ENCODE data around the gene CNTNAP1.
"Not testable (repeated sequence)": the region's sequence is repeated elsewhere in the genome, so short reads cannot be mapped to it uniquely, and the experiment has no call there.

The CNTNAP1 gene

GRCh38 chr17:42686520-42687128, 4.3 kb downstream of the CNTNAP1 start:
- no peak for DNase-seq

GRCh38 chr17:42687707-42688320, 5.5 kb downstream of the CNTNAP1 start:
- DNase-seq = no peak

DNA sequence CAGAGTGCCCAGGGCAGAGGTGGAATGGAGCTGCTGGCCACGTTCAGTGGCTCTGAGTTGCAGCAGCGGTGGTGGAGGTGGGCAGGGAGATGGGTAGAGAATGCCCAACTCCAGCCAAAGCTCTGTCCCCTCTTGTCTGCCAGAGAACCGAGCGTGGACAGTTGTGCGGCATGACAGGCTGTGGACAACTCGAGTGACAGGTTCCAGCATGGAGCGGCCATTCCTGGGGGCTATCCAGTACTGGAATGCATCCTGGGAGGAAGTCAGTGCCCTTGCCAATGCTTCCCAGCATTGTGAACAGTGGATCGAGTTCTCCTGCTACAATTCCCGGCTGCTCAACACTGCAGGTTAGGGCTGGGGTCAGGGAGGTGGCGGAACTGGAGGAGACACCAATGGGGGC, 8.3 kb downstream of the CNTNAP1 start:
- no peak for DNase-seq

DNA sequence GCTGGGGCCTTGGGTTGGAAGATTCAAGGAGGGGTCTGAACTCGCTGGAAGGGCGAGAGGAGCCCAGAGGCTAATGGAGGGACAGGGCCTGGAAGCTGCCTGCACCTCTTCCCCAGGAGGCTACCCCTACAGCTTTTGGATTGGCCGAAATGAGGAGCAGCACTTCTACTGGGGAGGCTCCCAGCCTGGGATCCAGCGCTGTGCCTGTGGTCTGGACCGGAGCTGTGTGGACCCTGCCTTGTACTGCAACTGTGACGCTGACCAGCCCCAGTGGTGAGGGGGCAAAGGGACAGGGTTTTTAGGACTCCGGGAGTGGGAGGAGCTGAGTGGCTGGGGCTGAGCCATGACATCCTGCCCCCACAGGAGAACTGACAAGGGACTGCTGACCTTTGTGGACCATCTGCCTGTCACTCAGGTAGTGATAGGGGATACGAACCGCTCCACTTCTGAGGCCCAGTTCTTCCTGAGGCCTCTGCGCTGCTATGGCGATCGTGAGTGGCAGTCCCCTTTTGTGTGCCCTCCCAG, 8.8 kb downstream of the CNTNAP1 start:
- DNase-seq = no peak

DNA sequence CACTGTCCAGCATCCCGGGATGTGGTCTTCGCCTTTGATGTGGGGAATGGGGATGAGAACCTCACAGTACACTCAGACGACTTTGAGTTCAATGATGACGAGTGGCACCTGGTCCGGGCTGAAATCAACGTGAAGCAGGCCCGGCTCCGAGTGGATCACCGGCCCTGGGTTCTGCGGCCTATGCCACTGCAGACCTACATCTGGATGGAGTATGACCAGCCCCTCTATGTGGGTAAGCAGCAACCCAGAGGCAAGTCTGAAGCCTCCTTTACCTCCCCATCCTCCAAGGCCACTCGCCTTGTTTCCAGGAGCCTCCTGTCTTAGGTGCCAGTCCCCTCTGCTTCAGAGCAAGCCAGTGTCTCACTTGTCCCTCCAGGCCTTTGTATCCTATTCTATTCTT, 10.2 kb downstream of the CNTNAP1 start:
- no peak for DNase-seq

DNA sequence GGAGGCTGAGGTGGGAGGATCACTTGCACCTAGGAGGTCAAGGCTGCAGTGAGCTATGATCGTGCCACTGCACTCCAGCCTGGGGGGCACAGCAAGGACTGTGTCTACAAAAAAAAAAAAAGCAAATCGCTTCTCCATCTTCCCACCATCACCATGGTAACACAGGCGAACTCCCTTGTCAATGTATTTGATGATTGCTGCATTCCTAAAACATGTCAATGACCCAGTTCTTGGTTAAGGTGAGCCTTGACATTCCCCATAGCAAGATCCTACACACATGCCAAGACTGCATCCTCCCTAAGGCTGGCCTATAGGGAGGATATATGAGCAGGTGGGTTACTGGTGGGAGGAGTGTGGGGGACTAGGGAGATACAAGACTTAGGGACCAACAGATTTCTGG, 12.2 kb downstream of the CNTNAP1 start:
- DNase-seq = no peak

DNA sequence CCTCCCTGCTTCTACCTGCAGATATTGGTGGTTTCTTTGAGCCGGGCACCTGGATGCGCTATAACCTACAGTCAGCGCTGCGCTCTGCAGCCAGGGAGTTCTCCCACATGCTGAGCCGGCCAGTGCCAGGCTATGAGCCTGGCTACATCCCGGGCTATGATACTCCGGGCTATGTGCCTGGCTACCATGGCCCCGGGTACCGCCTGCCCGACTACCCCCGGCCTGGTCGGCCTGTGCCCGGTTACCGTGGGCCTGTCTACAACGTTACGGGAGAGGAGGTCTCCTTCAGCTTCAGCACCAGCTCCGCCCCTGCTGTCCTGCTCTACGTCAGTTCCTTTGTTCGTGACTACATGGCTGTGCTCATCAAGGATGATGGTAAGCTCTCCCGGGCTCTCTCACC, 13.2 kb downstream of the CNTNAP1 start:
- DNase-seq = no peak

- DNase-seq = no peak
Observed at GRCh38 chr17:42697108-42697811, 14.9 kb downstream of the CNTNAP1 start.

- DNase-seq = no peak
Observed at GRCh38 chr17:42698736-42699414, 16.5 kb downstream of the CNTNAP1 start.

GRCh38 chr17:42699415-42699740, 17.0 kb downstream of the CNTNAP1 start:
- no peak for DNase-seq

DNA sequence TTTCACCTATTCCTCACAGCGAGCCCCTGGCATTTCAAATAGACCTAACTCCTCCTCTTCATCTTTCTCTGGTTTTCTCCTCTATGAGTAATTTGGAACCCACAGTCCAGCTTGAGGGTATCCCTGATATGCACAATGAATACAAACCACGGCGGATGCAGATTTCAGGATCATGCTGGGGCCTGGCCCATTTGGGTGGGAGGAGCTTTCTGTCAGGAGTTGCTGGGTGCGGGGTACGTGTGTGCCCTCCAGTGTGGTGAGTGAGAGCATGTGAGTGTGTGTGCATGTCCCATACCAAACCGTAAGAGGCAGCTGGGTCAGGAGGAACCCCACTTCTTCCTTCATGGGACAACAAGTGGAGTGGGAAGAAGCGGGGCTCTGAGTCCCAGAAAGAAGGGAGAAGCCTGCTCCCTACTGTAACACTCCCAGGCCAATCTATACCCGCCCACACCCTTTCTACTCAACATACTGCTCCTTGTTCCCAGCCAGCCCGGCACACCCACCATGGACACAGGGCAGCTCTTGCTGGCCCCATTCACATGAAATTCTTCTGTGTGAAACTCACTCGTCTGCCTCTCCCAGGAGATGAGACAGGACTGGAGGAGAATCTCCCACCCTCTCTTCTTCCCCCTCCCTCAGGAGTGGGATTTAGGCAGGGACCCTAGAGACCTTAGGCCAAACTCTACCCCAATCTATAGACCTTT, 18.4 kb downstream of the CNTNAP1 start:
- no peak for DNase-seq

DNA sequence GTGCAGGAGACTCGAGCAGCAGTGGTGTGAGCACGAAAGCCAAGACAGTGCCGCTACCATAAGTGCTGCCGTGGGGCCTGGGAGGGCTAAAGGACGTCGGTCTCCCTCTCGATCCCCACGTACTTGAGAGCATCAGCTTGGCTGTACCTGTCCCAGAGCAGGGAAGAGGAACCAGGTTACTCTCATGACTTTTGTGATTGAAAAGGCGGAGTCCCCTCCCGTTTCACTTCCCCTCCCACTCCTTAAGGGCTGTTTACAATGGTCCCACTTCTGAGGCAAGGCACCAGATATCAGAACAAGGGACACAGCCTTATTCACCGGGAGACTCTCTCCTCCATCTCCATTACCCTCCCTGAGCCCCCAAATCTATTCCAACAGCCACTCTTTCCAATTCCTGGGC, 20.1 kb downstream of the CNTNAP1 start:
- DNase-seq = no peak

DNA sequence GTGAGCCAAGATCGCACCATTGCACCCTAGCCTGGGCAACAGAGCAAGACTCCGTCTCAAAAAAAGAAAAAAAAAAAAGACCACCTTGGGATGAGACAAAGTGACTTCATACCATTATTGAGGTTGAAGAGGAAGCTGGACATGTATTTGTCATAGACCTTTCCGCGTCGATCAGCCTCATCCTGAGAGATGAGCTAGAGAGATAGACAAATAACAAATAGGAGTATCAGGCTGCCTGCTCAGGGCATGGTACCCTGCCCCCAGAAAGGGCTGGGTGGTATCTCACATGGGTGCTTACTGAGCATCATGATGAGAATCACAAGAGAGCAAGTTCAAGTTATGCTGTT, 22.1 kb downstream of the CNTNAP1 start:
- DNase-seq = no peak

DNA sequence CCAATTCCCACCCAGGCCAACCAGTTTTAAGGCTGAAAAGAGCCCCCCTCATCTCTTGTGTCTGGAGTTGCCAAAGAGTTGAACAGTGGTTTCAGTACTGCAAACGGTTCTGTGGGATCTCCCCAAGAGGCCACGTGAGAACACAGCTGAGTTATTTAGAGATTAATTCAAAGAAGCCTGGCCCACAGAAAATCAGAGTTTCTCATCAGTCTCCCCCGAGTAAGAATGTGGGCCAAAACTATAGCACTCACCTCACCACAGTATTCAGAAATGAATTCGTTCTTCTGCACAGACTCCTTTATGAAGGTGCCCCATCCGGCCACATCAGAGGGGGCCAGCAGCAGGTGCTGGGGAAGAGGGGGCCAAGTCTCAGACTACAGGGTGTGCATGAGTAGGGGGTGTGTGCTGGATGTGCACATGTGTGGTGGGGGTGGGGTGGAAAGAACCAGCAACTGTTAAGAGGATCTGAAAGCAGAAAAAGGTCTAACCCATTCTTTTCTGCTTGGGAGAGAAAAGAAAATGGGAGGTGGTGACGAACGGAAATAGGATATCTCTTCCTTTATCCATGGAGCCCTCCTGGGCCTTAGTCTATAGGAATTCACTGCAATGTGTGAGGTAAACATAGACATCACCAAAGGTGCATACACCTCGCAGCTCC, 22.6 kb downstream of the CNTNAP1 start:
- DNase-seq = no peak

GRCh38 chr17:42706732-42707131, 24.4 kb downstream of the CNTNAP1 start:
- no peak for DNase-seq

DNA sequence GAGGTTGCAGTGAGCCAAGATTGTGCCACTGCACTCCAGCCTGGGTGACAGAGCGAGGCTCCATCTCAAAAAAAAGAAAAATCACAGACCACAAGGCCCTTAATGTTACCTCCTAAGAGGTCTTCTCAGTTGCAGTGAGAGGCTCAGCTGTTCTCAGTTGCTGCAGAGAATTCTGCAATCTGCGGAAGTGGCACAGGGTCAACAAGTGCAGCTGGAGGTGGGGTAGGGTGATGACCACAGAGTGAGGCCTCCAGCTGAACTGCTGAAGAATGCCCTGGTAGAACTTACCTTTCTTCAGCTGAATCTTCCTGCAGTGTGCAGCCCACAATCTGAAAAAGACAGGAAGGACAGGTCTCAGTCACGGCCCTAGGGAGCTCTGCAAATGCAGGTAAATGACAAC, 26.3 kb downstream of the CNTNAP1 start:
- DNase-seq = no peak

- no peak for DNase-seq
Observed at GRCh38 chr17:42709561-42709960, 27.2 kb downstream of the CNTNAP1 start.

DNA sequence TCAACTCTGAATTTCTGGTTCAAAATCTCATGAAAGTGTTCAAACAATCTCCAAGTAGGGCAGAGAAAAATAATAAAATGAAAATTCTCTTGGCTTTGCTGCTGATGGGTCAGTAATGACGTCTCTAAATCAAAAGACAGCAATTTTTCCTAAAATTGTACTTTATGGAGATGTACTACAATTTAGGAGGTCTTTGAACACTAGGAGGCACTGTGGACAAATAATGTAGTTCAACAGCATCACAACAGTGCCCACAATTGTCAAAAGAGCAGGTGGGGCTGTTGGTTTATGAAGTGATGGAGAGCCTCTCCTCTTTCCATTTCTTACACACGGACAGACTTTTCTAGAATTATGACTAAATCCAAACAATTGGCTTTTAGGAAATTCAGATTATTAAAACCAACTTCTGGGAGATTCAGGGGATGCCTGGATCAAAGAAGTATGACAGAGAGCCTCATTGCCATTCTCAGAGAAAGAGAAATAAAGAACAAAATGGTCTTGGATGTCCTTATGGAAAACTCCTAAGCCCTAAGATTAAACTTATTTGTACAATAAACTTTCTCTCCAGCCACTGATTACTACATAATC, 38.8 kb downstream of the CNTNAP1 start:
- peak; percentile 1 for DNase-seq

DNA sequence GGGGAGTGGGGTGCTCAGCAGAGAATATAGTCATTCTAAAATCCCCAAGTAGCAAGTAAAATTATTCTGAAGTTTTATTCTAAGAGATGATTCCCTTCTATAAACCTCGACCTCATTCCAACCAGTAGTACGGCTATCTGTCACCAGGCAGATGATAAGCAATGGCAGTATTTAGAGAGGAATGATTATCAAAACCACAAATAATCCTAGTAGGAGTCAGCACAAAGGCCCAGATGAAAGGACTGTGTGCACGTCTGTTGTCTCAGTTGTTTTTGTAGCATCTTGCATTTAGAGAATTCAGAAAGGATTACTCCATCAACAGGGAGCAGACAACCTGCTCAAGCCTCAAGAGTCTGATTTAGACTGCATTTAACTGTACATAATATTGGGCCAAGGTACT, 41.3 kb downstream of the CNTNAP1 start:
- DNase-seq = no peak

GRCh38 chr17:42725143-42725542, 42.8 kb downstream of the CNTNAP1 start:
- DNase-seq = no peak

DNA sequence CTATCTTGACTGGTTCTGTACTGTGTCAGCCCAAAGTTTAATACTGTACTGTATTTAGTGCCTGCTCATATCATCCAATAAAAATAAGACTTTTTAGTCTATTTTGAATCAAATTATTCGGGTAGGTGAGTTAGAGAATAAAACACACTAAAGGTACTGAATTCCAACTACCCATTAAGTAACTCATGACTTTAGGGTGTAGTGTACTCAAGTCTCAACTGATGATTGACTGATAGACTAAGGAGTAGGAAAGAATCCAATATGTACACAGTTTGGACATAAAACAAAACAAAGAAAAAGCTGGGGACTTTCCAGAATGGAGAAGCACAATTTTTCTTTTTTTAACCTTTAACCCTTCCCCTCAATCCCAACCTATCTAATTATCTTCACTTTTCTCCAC, 58.4 kb downstream of the CNTNAP1 start:
- no peak for DNase-seq

GRCh38 chr17:42742916-42743315, 60.6 kb downstream of the CNTNAP1 start:
- not testable (repeated sequence) for DNase-seq

All from NCI-H1417 treated with DMSO at 0.1 percent for 48 hours (cell line).